Measurements from ENCODE around the gene TBX4. TPM values are rescaled to one million over a fixed set of nuclear protein-coding genes. Genes with fewer than 3 reads are reported as not detected.

The TBX4 gene
- total RNA-seq, 4 donors from 2014 or later: 0.54 TPM; not detected in 3

- no peak overlapping the region for H3K27ac ChIP-seq
- intact Hi-C loops (cut with DNase I): no loop called here
- WGBS, 2 donors: 81 to 85% methylated on average over 8 of the region's 8 CpGs
- no peaks in the 10 kb centered on the region for H3K36me3 ChIP-seq
- no peaks in the 10 kb centered on the region for H3K9me3 ChIP-seq
- no peaks in the 10 kb centered on the region for H3K4me1 ChIP-seq
- H3K27me3 ChIP-seq: no peaks in the 10 kb centered on the region
- H3K4me3 ChIP-seq (replicated peaks in 1 of 3): no peak overlapping the region
- no peak for TF ChIP-seq POLR2A (IDR thresholded peaks at IDR 0.05)
- TF ChIP-seq CTCF (IDR thresholded peaks at IDR 0.05): no peak
- DNase-seq: no peak
Observed at GRCh38 chr17:61468263-61468907, 16.2 kb downstream of the TBX4 start.

DNA sequence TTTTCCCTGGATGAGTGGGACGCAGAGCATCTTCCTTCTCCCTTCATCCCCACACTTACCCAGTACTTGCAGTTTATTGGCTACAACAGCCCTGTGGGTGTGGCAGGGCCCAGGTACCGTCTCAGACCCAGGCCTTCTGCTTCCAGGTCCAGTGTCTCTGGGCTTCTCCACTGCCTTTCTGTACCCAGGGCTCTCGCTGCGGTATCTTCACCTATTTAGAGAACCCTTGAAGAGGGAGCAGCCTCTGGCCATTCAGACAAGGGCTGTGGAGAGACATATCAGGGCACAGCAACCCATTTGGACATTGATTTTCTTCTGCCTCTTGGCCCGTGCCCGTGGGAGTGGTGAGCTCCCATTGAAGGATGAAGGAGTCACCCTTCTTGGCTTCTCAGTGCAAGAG, 17.3 kb downstream of the TBX4 start:
- Histone ChIP-seq H3K4me3 (replicated peaks in 1 of 3) (no peak overlapping the region), H3K27me3 (no peaks in the 10 kb centered on the region), H3K36me3 (no peaks in the 10 kb centered on the region), H3K4me1 (no peaks in the 10 kb centered on the region), H3K9me3 (no peaks in the 10 kb centered on the region), H3K27ac (no peak overlapping the region)
- intact Hi-C loops (cut with DNase I): no loop called here
- TF ChIP-seq CTCF (IDR thresholded peaks at IDR 0.05) (no peak), POLR2A (IDR thresholded peaks at IDR 0.05) (no peak)
- DNase-seq: no peak
- 85 to 93% methylated on average over 5 to 6 of the region's 6 CpGs for WGBS, 2 donors

DNA sequence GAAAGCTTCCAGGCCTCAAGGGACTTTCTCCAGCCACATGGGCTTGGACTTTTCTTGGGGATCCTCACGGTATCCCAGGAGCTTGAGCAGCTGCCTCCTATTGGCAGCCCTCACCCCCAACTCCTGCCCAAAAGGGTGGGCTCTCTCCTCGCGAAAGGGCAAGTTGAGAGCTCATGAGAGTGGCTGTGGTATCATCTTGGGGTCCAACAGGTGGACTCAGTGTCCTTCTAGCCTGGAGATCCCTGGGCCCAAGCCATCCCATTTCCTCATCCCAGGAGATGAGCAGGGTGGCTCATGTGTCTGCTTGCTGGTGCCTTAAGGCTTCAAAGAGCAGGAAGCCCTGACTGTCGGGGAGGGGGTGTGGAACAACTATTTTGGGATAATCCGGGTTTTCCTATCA, 17.7 kb downstream of the TBX4 start:
- H3K4me1 ChIP-seq: no peaks in the 10 kb centered on the region
- no peak for DNase-seq
- no peaks in the 10 kb centered on the region for H3K36me3 ChIP-seq
- H3K9me3 ChIP-seq: no peaks in the 10 kb centered on the region
- no peaks in the 10 kb centered on the region for H3K27me3 ChIP-seq
- TF ChIP-seq CTCF (IDR thresholded peaks at IDR 0.05): no peak
- TF ChIP-seq POLR2A (IDR thresholded peaks at IDR 0.05): no peak
- intact Hi-C loops (cut with DNase I): no loop called here
- no peak overlapping the region for H3K4me3 ChIP-seq (replicated peaks in 1 of 3)
- WGBS, 2 donors: 80 to 94% methylated on average over 5 of the region's 5 CpGs
- H3K27ac ChIP-seq: no peak overlapping the region

DNA sequence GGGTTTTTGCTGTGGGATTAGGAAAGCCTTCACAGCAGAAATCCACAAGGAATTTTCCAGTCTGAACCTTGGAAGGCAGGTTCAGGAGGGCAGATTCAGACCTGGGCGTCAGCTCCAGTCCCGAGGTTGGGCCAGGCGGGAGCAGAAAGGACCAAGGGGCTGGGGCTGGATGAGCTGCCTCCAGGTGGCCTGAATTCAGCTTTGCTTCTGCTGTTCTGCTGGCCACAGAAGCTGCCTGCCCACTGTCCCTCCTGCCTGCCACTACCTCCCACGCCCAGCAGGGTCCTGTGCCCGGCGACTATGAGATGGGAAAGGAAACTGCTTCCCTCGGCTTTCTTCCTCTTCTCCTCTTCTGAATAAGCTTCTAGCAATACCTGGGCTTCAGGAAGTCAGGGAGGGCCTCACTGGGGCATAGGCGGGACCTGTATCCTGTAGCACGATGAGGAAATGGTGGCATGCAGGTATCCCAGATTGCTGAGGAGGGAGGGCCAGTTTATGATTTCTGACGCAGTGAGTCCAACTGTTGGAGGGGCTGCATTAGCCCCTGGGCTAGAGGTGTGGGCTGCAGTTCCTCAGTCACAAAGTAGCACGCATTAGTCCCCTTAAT, 18.4 kb downstream of the TBX4 start:
- no peaks in the 10 kb centered on the region for H3K27me3 ChIP-seq
- H3K9me3 ChIP-seq: no peaks in the 10 kb centered on the region
- no peak overlapping the region for H3K4me3 ChIP-seq (replicated peaks in 1 of 3)
- intact Hi-C loops (cut with DNase I): no loop called here
- no peaks in the 10 kb centered on the region for H3K36me3 ChIP-seq
- WGBS, 2 donors: 86 to 94% methylated on average over 11 of the region's 11 CpGs
- H3K4me1 ChIP-seq: no peaks in the 10 kb centered on the region
- DNase-seq: no peak
- no peak for TF ChIP-seq CTCF (IDR thresholded peaks at IDR 0.05)
- TF ChIP-seq POLR2A (IDR thresholded peaks at IDR 0.05): no peak
- H3K27ac ChIP-seq: no peak overlapping the region

DNA sequence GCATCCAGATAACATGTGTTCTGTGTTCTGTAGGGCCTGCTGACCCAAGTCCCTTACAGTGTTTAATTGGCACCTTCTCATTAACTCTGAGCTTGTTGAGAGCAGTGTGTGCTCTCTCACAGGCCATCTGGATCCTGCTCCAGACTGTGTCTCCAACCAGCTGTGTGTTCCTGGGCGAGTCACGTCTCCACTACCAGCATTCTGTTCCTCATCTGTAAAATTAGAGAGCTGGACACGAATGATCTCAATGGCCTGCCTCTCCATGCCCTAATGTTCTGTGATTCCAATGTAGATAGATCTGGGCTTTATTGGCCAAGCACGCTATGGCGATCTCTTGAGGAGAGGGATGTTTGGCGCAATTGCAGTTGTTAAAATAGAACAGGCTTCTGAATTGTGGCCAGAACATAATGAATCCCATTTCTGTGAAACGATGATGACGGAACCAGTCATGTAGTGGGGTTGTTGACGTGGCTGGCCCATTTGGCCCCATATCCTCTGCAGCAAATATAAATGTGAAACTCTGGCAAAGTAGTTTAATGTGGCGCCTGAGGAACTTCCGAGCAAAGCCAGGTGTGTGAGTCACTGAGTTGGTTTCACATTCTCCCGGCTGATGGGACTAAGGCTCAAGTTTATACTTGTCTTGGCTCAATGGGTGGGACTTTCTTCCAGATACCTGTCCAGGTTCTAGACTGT, 22.2 kb downstream of the TBX4 start:
- no peaks in the 10 kb centered on the region for H3K27me3 ChIP-seq
- H3K9me3 ChIP-seq: no peaks in the 10 kb centered on the region
- no peak for DNase-seq
- intact Hi-C loops (cut with DNase I): no loop called here
- H3K36me3 ChIP-seq: no peaks in the 10 kb centered on the region
- H3K4me1 ChIP-seq: no peaks in the 10 kb centered on the region
- no peak overlapping the region for H3K27ac ChIP-seq
- no peak overlapping the region for H3K4me3 ChIP-seq (replicated peaks in 1 of 3)
- WGBS, 2 donors: 89 to 92% methylated on average over 12 of the region's 12 CpGs
- TF ChIP-seq CTCF (IDR thresholded peaks at IDR 0.05) (no peak), POLR2A (IDR thresholded peaks at IDR 0.05) (no peak)

All from thyroid gland (tissue), 4 donors.